Hepatocyte (in vitro differentiated cells): ENCODE results near the gene SLX1B.
"Not testable (repeated sequence)": the region's sequence is repeated elsewhere in the genome, so short reads cannot be mapped to it uniquely, and the experiment has no call there.

Experiments
- EZH2 ChIP-seq: fragments of 200-600 bp; sonication (generic); IDR thresholded peaks from 2 replicates; pipeline ENCODE4 v1.6.1; 2016; ENCODE audit warnings: antibody characterized with exemption, mild to moderate bottlenecking, borderline replicate concordance
- TF ChIP-seq, protein P1 (sequence below): fragments of 200-600 bp; sonication (generic); IDR thresholded peaks from 2 replicates; pipeline ENCODE4 v1.5.1; 2016; ENCODE audit warnings: antibody characterized with exemption, mild to moderate bottlenecking; ENCODE audit not compliant: poor library complexity

DNA sequence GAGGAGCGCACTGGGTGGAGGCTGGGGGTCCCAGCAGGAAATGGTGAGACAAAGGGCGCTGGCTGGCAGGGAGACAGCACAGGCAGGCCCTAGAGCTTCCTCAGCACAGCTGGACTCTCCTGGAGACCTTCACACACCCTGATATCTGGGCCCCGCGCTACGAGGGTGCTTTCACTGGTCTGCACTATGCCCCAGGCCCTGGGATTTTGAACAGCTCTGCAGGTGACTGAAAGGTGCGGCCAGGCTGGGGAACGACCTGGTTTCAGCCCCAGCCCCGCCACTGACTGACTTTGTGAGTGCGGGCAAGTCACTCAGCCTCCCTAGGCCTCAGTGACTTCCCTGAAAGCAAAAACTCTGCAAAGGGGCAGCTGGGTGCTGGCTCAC lies 6.3 kb downstream of the SLX1B start:
- TF ChIP-seq, protein P1, sequence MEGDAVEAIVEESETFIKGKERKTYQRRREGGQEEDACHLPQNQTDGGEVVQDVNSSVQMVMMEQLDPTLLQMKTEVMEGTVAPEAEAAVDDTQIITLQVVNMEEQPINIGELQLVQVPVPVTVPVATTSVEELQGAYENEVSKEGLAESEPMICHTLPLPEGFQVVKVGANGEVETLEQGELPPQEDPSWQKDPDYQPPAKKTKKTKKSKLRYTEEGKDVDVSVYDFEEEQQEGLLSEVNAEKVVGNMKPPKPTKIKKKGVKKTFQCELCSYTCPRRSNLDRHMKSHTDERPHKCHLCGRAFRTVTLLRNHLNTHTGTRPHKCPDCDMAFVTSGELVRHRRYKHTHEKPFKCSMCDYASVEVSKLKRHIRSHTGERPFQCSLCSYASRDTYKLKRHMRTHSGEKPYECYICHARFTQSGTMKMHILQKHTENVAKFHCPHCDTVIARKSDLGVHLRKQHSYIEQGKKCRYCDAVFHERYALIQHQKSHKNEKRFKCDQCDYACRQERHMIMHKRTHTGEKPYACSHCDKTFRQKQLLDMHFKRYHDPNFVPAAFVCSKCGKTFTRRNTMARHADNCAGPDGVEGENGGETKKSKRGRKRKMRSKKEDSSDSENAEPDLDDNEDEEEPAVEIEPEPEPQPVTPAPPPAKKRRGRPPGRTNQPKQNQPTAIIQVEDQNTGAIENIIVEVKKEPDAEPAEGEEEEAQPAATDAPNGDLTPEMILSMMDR, result not testable (repeated sequence)
- TF ChIP-seq EZH2, result not testable (repeated sequence)
